CD4-positive, alpha-beta T cell treated with Interleukin-6 at 100 ng/mL for 8 hours (primary cell): ENCODE measurements around the gene KLHL11.

ENCODE experiments used
- DNase-seq: peaks from one replicate; pipeline ENCODE4 v3.0.0-alpha.2; 2020; ENCODE audit warnings: mixed read lengths, low spot score

Gene KLHL11

GRCh38 chr17:41864836-41865595 lies at the start of gene KLHL11:
TSS of gene KLHL11 (minus strand) at chr17:41865423. CDS start at chr17:41865370, 53 bp downstream.
- DNase-seq: peak; percentile 82

- no peak for DNase-seq
Observed at GRCh38 chr17:41915020-41915419, 49.8 kb upstream of the KLHL11 start.

- DNase-seq: no peak
Observed at GRCh38 chr17:41914358-41914766, 49.1 kb upstream of the KLHL11 start.

- no peak for DNase-seq
Observed at GRCh38 chr17:41913798-41914197, 48.6 kb upstream of the KLHL11 start.

- DNase-seq: no peak
Observed at GRCh38 chr17:41912925-41913324, 47.7 kb upstream of the KLHL11 start.

- DNase-seq: no peak
Observed at GRCh38 chr17:41910701-41911391, 45.6 kb upstream of the KLHL11 start.

GRCh38 chr17:41909088-41909487 lies 43.9 kb upstream of the KLHL11 start:
- no peak for DNase-seq

- no peak for DNase-seq
Observed at GRCh38 chr17:41907633-41908539, 42.7 kb upstream of the KLHL11 start.

GRCh38 chr17:41907185-41907556 lies 41.9 kb upstream of the KLHL11 start:
- DNase-seq: no peak

GRCh38 chr17:41906465-41907184 lies 41.4 kb upstream of the KLHL11 start:
- no peak for DNase-seq

- no peak for DNase-seq
Observed at GRCh38 chr17:41905172-41905571, 39.9 kb upstream of the KLHL11 start.

- no peak for DNase-seq
Observed at GRCh38 chr17:41904242-41904841, 39.1 kb upstream of the KLHL11 start.

- no peak for DNase-seq
Observed at GRCh38 chr17:41901646-41902045, 36.4 kb upstream of the KLHL11 start.

GRCh38 chr17:41896726-41897125 lies 31.5 kb upstream of the KLHL11 start:
- no peak for DNase-seq

GRCh38 chr17:41895617-41896016 lies 30.4 kb upstream of the KLHL11 start:
- no peak for DNase-seq

GRCh38 chr17:41894791-41895331 lies 29.6 kb upstream of the KLHL11 start:
- no peak for DNase-seq

- DNase-seq: no peak
Observed at GRCh38 chr17:41893384-41893783, 28.2 kb upstream of the KLHL11 start.

- no peak for DNase-seq
Observed at GRCh38 chr17:41892021-41892376, 26.8 kb upstream of the KLHL11 start.

- DNase-seq: no peak
Observed at GRCh38 chr17:41891135-41892020, 26.2 kb upstream of the KLHL11 start.

- no peak for DNase-seq
Observed at GRCh38 chr17:41888332-41888965, 23.2 kb upstream of the KLHL11 start.
